DMS53 treated with DMSO at 0.1 percent for 48 hours (cell line): ENCODE results near the gene BCAR3.

Experiments used
- DNase-seq: peaks from one replicate; lab custom pipeline; 2025; ENCODE audit not compliant: unreplicated experiment; lab: John Stamatoyannopoulos, UW

Gene BCAR3

DNA sequence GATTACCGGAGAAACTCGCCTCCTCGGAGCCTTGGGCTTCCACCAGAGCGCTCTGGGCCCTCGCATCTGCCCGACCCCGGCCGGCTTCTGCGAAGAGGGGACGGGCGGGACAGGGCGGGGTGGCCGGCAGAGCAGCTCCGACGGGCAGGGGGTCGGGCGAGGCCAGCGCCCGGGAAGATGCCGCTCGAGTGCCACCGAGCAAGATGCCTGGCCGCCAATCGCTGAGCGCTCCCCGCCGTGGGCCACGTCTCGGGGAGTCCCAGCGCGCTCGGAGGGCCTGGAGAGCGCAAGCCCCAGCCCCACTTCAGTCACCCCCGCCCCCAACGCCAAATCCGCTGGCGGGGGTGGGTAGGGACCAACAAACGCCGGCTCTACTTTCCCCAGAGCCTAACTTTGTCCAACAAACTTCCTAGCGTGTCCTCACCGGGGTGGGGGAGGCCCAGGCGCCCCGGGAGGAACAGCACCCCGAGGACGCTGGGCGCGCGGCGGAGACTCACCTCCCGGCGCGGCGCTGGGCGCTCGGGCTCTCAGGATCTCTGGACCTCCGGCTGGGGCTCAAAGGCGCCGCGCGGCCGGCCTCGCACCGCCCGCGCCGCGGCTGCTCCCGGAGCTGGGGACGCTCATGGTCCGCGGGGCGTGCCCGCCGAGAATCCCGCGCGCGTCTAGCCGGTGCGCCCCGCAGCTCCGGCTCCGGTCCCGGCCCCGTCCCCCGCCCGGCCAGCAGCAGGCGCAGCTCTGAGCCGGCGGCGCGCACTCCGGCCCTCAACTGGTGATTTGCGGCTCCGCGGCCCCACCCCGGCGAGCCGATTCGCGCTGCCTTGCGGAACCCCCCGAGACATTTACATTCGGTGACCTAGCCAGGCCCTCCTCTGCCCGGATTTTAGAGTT, at the start of gene BCAR3:
Gene BCAR3, minus strand, starts transcription at position 737 of the 888 bp plus-strand sequence. CDS start 6,907 bp downstream, outside the sequence.
- no peak for DNase-seq

DNA sequence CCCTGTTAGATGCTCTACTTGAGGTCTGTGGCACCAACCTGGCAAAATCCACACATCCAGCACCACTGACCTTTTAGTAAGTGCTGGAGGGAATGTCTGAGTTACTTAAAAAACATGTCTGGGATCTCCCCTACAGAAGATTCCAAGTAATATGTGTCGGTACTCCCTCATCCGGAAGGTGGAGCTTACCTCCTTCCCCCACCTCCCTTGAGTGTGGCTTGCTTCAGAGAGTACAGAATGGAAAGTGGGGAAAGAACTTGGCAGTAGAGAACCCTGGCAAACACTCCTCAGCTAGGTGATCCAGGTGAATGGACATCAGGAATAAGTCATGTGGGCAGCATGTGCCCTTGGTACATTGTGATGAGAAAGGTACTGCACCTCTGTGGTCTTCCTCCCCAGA, 49.0 kb upstream of the BCAR3 start:
- DNase-seq, result no peak

DNA sequence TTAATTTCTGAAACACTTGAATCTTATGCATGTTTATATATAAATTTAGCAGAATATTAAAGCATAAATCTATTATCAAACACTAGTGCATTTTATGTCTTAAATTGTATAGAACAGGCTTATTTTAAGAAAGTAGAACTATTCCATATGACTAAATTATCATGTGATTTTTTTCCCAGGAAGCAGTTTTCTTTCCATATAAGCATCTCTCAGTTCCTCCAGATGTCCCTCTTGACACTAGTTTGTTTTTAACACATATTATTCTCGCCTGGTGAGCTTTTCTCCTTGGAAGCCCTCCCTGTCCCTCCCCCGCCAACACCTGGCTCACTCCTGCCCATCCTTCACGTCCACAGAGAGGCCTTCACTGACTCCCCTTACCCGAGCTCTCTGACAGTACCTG, 48.3 kb upstream of the BCAR3 start:
- DNase-seq, result no peak

DNA sequence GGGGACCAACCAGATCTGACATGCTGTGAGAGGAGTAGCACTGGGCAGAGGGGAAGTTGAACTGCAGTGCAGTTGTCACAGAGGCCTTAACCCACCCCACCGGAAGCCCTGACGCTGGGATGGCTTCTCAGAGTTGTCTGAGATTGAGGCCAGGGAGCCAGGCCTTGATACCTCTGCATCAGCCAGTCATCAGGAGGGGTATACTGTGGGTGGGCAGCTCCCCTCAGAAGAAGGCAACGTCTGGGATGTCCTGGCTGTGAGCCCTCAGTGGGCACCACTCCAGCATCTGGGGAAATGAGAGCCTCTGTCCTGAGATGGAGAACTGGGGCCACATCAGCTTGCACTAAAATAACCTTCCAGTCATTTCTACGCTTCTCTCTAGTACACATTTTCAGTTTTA, 47.9 kb upstream of the BCAR3 start:
- no peak for DNase-seq

DNA sequence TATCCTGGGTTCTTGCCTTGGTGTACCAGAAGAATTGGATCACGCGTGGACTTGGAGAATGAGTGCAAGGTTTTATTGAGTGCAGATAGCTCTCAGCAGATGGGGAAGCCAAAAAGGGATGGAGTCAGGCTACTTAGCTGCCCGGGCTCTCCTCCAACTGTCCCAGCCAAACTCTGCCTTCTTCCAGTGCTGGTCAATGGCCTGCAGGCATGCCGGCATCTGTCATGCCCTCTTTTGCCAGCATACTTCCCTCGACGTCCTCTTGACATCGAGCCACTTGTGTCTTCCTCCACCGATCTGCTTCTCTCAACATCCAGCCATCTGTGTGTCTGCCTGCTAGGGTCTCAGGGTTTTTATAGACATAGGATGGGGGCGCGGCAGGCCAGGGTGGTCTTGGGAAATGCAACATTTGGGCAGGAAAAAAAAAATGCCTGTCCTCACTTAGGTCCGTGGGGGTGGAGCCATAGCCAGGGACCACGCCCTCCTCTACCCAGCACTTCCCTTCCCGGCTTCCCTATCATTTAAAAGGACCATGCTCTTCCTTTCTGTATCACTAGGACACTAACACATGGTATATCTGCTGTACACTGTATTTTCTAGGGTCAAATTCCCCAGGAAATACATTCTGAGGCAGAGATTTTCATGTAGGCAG, 47.0 kb upstream of the BCAR3 start:
- DNase-seq, result no peak

DNA sequence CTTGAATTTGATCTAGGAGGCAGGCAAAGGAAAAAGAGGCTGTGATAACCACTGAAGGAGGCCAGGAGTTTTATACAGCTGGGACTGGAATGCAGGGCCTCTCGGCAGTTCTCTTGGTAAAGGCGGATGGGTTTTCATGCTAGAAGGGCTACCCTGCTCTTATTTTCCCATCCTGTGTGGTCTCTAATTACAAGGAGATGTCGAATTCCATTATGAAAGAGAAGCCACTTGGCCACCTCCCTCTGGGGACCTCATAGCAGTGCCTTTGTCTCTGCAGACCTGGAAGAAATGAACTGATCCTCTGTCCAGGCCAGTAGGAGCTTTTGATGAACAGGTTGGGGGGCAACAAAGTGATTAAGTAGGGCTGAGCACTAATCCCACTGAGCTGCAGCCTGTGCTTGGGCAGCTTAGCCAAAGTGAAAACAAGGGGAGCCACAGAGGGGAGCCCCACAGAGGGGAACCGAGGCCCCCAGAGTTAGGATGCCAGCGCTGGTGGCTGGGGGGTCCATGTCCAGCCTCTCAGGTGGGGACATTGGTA, 42.2 kb upstream of the BCAR3 start:
- no peak for DNase-seq

DNA sequence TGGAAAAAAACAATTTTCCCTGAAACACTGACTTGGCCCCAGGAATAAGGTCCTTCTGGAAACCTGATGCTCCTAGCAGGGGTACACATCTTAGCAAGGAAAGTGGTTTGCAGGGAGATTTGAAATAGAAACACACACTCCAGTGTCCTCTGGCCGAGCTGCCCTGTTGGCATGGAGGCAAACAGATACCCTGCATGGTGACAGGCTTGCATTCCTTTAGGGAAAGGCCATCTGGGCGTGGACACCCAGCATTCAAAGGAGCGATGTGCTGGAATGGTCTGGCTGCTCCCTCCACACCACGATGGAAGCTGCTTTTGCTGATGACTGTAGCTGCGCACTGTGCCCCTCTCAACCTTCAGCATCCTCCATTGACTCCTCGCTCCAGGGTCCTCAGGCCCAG, 41.5 kb upstream of the BCAR3 start:
- DNase-seq, result no peak

DNA sequence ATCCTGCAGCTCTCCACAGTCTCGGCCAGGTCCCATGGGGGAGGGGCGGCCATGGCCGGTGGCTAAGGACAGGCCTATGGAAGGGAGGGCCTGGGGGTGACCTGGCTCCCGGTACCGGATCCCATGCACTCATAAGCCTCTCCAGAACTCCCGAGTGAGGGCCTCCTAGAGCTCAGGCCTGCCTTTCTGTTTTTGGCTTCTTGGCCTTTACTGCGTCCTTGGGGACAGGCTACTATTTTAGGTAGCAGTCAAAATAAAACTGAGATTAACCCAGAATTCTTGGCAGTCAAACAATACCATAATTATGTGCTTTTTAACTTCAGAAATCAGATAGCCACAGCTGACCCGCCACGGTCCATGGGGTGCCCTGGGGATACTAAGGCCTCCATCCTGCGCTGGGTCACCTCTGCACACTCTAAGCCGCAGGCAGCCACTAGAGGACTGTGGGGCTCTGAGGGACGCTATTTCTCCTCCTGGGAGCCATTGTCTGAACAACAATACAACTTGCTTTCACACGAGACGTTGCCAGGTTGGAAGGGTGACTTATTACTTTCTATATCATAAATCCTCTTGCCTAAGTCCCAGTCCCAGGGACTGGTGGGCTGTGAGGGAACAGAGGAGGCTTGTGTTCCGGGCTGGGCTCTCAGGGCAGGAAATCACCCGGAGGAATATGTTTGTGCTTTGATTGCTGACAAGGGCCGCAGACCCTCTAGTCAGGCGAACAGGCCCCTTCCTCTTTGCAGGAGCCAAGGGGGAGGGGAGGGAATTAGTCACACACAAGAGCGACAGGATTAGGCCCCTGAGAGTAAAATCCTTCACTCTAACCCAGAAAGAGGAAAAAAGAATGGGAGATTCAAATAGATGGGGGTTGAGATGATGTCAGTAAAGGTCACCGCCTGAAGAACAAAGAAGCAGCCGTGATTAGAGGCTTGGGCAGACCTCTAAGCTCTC, 40.7 kb upstream of the BCAR3 start:
- no peak for DNase-seq

DNA sequence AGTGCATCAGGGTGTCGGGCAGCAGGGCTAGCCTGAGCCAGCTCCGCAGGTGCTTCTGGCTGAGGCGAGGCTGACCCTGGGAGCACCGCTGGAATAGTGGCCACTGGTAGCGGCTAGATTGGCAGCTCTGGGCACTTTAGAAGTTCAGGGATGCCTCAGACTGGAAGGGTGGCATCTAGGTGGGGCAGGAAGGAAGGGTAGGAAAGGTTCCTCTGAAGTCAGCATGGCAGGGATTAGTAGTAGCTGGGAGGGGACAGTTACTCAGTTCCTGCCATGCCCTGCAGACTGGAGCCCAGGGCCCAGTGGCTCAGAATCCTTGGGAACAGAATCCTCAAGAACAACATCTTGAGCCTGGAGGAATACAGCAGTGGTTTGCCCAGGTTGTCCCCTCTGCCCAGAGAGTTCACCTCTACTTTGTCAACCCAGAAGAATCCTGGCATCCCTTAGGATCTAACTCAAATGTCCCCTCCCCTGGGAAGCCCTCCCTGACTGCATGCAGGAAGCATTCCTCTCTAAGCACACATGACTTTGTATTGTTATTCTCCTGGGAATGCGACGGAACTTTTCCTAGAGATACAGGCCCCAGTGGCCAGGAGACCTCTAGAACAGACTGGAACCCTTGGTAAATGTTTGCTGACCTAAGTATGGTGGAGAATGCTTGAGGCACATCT, 39.5 kb upstream of the BCAR3 start:
- no peak for DNase-seq

DNA sequence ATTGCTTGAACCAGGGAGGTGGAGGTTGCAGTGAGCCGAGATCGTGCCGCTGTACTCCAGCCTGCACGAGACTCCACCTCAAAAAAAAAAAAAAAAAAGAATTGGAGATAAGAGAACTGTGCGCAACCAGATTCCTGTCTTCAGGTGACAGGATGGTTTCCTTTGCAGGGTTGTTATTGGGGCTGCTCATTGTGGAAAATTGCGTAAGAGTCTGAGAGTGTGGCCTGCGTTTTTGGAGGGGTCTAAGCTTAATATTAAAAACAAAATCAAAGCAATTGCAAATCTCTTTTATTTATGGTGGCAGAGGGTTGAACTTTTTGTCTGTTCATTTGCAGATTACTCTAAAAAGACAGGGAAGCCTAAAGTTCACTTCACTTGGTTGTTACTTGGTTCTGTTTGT, 36.0 kb upstream of the BCAR3 start:
- no peak for DNase-seq

DNA sequence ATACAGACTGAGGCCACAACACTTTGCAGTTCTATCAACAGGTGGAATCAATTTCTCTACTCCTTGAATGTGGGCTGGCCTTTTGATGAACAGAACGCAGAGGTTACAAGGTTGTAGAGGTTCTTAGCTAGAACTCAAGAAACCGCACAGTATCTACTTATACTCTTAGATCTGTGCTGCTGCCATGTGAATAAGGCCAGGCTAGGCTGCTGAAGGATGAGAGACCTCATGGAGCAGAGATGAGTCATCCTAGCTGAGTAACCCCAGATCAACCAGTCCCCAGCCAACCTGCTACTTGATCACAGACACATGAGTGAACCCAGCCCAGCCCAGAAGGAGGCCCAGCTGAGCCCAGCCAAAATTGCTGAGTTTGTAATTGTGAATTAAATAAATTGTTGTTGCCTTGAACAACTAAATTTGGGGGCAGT, 35.3 kb upstream of the BCAR3 start:
- no peak for DNase-seq

DNA sequence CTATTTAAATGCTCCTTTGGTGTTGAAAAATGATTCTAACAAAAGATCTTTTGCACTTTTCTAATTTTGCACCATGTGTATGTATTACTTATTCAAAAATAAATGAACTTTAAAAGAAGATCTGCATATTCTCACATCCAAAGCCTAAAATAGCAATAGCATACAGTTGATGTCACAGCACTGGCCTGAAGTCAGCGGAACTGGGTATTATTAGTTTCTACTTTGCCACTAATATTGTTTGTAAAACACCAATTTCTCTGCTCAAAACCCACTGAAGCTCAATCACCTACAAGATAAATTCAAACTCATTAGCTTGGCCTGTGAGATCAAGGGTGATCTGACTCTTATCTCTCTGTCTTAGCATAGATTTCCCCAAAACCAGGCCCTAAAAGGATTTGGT, 34.5 kb upstream of the BCAR3 start:
- no peak for DNase-seq

DNA sequence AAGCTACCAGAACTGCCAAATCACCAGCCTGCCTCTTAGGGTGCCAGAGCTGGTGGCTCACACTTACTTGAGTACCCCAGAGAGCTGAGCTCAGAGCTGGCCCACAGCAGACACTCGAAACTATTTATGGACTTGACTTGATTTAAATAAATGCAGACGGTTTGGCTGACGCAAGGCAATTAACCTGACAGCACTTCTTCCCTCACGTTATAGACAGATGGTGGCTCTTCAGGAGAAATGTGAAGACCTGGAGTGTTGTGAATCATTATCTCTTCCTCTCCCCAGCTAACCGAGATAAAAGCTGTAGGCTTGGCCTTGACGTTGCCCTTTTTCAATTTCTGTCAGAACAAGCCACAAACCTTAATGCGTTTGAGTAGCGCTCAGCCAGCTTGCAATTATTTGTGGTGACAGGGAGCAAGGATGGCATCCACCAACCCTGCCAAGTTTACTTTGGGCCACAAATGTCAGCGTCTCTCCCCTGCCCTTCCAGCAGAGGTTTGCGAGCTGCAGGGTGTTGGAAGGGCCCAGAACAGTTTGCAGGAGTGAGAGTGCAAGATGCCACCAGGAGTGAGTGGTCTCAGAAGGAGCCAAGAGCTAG, 34.0 kb upstream of the BCAR3 start:
- DNase-seq, result no peak

DNA sequence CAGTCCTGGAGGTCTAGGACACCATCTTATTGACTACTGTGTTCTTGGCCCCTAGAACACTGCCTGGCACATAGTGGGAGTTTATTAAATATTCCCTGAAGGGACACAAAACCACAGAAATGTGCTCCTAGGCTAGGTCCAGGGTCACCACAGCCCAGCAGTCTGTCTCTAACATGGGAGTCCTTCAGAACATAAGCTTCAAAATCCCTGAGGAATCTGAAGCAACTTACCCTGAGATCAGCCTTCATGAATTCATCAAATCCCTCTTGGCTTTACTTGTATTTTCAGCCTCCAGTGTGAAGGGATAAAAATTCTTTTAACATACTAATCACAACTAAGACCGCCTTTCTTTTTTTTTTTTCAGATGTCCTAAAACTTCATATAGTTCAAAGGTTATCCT, 32.7 kb upstream of the BCAR3 start:
- DNase-seq, result no peak

DNA sequence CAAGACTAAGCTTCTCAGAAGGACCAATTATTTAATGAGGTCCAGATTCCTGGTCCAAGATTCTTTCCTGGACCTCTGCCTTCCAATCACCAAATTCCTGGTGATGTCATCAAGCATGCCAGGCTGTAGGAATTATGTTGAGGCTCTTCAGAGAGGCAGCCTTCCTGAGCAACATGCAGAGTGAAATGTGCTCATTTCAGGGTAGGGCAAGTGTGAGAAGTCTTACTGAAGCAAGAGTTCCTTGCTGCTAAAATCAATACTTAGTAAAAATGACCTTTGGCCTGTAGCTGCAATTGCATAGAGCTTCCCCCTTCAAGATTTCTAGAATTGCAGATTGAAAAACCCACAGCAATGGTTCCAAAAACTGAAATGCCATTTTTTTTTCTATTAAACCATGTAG, 31.7 kb upstream of the BCAR3 start:
- DNase-seq, result no peak

DNA sequence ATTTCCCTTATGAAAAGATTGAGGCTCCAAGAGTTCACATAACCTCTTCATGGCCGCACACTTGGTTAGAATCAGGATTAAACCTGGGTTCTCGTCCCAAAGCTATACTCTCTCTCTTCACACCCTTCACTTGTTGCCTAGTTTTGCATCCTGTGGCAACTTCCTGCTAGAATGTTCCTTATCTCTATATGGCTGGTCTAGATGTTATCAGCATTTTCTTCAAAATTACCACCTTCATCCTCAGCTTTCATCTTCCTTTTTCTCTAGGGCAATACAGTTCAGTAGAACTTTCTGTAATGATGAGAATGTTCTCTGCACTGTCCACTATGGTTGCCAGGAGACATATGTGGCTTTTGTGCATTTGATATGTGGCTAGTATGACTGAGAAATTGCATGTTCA, 31.1 kb upstream of the BCAR3 start:
- no peak for DNase-seq

DNA sequence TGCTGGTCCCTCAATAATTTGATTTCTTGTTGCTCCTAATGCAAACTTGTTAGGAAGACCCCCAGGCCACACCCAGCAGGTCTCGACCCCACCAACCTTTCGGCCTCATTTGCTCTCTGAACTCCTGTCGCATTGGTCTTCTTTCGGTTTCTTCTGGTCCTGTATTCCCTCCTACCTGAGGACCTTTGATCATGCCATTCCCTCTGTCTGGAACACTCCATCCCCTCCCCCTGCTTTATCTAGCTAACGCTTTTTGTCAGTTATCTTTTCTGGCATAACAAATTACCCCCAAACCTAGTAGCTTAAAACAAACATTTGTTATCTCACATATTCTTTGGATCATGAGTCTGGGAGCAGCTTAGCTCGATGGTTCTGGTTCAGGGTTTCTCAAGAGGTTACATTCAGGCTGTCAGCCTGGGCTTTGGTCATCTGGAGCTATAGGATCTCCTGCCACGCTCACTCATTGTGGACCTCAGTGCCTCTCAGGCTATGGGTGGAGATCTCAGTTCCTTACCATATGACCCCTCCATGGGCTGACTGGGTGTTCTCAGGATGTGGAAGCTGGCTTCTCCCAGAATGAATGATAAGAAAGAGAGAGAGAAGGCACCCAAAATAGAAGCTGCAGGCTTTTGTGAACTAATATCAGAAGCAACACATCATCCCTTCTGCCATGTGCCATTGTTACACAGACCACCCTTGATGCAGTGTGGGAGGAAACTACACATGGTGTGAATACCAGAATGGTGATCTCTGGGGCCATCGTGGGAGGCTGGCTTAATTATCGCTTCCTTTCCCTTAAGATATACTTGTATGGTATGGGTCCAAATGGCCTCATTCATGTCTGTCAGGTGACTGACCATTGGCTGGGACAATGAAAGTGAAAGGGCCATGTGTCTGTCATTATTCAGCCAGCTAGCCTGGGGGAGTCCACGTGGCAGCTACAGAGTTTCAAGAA, 29.1 kb upstream of the BCAR3 start:
- no peak for DNase-seq

DNA sequence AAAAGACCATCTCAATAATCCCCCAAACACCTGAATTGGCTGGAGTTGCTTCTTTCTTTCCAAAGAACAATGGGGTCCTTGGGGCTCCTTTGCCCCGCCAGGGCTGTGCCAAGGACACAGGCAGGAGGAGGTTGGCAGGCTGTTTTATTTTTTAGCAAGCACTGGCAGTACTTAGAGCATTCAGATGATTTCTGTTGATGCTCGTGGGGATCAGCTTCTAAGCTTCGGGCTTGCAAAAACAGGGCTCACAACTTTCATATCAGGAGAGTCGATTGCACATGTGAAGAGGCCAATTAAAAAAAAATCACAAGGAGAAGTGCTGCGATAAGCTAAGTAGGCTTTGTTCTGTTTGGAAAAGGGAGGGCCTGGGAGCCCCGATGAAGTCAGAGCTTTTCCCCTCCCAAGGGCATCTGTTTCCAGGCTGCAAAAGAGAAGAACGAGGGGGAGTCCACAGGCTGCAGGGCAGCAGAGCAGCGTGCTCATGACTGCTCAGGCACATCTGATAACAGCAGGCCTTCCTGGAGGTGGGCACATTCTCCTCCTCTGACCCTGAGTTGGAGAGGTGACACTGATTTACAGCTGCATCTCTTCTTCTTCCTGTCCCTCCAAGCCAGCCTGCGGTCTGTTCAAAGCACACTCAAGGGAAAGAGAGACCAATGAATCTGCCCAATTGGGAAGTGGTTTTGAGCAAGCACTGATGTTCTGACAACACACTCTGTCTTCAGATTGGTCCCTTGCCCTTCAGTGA, 27.3 kb upstream of the BCAR3 start:
- no peak for DNase-seq
